HuH-7 (cell line): ENCODE measurements around the gene YPEL3.
A peak's percentile ranks its signal among the peaks of the same experiment; 100 is the strongest.

ENCODE experiments used
- DNase-seq: peaks from one replicate; pipeline ENCODE4 v3.0.0; 2011; ENCODE audit warnings: low spot score

The YPEL3 gene

DNA sequence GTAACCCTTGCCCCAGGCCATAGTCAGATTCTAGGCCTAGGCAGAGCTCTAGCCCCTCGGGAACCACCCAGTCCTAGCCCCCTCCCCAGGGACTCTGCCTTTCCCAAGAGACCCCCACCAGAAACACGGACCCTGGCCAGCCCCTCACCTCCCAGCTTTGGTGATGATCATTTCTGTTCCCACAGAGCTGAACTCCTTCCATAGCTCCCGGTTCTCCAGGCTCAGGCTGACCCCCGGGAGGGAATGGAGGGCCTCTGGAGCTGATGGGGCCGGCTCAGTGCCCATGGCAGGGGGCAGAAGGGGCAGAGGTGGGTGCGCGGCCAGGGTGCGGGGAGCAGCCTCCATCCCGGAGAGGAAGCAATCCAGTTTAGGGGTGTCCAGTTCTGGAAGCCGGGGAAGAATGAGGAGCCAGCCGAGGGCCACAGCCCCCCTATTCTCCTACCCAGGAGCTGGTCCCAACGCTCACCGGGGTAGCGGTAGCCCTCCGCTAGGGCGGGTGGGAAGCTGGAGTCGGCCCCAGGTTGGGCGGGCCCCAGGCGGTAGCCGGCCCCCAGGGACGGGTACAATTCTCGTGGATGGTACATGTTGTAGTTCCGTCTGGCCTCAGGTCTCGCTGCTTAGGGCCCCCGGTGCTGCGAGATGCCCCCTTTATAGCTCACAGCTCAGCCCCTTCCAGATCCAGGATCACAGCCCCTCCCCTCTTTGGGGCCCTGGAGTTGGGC, 5.2 kb downstream of the YPEL3 start:
- no peak for DNase-seq

DNA sequence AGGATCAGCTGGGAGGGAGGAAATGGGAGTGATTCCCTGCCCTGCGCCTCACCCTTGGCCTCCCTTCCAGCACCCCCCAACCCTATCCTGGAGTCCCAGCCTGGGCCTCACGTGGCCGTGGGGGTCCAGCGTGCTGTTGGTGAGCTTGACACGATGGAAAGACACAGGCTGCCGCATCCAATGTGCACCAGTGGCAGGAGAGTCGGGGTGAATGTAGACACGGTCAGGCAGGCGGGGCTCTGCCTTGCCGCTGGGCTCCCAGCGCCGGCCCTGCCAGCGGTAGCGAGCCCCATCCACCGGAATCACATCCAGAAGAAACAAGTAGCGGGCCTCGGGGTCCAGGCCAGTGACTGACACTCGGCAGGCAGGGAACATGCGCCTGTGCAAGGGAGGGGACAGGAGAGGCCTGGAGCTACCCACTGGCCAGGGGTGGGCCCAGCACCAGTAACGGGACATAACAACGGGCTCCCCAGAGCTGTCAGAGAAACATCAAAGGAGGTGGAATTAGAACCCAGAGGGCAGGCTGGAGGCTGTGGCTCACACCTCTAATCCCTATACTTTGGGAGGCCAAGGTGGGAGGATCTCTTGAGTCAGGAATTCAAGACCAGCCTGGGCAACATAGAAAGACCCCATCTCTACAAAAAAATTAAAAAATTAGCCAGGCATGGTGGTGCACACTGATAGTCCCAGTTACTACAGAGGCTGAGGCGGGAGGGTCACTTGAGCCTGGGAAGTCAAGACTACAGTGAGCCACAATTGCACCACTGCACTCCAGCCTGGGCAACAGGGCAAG, 7.0 kb downstream of the YPEL3 start:
- no peak for DNase-seq

DNA sequence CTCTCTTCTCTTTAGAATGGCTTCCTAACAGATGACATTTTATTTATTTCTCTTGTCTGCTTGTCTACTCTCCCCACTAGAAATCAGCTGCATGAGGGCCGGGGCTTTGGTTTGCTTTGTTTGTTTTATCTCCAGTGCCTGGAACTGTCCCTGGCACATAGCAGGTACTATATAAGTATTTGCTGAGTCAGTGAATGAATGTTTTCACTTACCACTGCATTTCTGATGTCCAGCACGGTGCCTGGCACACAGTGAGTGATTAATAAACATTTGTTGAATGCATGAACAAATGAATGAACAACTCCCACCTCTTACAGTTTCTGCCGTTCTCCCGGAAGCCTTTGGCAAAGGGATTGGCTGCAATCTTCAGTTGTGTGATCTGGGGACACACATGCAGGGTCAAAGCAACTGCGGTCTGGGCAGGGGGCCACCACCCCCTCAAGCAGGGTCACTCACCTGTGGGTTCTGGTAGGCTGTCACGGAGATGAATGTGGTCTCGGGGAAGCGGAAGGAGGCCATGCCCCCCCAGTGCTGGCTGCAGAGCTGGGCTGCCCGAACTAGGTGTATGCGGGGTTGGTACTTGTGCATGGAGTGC, 7.7 kb downstream of the YPEL3 start:
- no peak for DNase-seq

DNA sequence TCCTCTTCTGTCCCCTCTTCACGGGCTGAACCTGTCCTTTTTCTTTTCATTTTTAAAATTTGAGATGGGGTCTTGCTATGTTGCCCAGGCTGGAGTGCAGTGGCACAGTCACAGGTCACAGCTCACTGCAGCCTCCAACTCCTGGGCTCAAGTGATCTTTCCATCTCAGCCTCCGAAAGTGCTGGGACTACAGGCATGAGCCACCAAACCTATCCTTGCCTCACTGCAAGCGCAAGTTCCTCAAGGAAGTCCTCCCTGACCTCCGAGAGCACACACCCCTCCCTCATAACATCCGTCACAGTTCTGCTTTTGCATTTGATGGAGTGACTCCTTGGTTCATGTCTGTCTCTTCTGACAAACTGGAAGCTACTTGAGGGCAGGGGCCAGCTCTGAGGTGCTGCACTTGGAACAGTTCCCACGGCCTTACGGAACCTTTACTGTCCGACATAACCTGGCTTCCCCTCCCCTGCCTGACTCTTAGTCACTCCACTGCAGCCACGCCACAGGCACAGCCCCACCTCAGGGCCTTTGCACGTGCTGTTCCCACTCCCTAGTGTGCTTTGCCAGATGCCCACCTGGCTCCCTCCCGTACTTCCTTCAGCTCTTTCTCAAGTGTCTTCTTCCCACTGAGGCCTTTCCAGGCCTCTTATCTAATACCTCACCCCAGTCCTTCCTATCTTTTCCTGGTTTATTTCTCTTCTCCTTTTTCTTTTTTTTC, 8.7 kb downstream of the YPEL3 start:
- DNase-seq = no peak

DNA sequence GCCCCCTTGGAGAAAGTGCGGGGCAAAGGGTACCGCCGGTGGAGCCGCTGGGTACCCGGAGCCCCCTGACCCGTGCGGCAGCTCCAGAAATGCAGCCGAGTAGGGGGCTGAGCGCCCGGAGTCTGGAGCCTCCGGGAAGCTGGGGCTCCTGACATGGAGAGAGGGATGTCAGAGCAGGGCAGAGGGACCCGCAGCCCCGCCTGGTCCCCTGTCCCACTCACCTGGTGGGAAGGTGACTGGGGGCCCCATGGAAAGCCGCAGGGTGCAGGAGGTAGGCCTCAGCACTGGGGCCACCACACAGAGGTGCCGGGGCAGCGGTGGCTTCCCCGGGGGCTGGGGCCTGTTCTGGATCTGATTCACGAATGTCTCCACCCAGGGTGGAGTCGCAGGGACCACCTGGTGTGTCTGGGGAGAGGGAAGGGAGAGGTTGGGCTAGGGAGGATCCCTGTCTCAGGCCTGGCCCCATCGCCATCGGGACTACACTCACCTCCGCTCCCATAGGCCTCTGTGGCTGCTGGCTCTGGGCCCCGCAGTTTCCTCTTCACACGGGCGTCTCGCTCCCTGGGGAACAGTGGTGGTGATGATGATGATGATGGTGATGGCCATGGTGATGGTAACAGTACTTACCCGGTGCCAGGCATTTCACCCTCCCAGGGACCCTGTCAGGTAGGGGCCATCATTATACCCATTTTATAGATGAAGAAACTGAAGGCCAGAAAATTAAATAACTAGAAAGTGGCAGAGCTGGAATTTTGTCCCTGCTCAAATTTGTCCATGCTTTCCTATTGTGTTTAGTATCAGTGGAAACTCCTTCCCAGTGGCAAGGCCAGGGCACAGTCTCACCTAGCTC, 9.5 kb downstream of the YPEL3 start:
- DNase-seq = no peak

DNA sequence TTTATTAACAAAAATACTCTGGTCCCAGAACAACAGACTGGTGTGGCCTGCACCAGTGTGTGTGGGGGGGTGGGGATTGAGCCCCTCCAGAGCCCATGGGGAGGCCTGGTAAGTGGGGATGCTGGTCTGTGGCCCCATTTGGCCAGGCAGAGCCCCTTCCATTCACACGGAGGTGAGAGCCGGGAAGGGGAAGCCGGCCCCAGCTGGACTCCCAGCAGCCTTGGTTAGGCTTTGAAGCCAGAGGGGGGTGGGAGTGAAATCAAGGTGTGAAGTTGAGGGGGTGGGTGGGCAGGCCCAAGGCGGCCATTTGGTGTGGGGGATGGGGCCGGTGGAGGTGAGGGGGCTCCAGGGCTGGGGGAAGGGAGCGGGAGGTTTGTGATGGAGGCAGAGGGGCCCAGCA, 10.2 kb downstream of the YPEL3 start:
- no peak for DNase-seq

DNA sequence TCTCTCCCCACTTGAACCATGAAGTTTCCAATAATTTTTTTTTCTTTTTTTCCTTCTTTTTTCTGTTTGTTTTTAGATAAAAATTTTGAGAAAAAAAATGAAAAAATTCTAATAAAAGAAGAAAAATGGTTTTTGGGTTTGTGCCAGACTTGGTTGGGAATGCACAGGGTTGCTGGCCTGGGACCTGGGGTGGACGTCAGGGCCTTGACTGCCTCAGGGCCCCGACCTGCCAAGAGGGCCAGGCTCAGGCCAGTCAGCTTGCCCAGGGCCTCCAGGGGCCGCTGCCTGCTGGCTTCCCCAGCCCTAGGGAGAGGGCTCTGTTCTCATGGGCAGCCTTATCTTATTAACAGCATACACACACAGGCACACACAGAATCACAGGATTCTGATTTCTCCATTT, 10.8 kb downstream of the YPEL3 start:
- no peak for DNase-seq

DNA sequence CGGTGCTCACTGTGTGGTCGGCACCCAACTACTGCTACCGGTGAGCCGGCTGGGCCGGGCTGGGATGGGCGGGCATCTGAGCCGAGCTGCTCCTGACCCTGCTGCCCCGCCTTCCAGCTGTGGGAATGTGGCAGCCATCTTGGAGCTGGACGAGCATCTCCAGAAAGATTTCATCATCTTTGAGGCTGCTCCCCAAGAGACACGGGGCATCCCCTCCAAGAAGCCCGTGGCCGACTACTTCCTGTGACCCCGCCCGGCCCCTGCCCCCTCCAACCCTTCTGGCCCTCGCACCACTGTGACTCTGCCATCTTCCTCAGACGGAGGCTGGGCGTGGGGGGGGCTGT, 11.2 kb downstream of the YPEL3 start:
- DNase-seq = no peak

DNA sequence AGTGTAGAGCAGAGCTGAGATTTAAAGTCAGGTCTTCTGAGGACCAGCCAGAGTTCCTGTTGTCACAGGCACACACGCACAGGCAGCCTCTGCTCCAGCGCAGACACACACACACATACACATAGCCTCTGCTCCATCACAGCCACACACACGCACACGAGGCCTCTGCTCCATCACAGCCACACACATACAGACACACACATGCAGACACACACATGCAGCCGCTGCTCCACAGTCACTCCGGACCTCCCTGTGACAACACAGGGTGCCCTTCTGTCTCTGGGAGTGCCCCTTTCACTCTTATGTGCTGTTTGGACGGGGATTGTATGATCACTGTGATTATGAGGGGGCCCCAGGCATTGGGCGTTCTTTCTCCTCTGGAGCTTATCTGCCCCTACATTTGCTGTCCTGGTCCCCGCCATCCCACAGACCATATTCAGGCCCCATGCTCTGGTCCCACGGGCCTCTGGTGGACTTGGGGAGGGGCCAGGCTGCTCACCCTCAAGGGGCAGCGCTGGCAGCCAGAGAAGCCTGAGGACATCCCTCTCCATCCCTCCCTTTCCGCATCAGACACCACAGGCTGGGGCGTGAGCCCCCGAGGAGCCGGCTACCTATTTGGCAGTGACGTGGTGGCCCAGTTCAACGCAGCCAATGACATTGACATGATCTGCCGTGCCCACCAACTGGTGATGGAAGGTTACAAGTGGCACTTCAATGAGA, 11.8 kb downstream of the YPEL3 start:
- DNase-seq = no peak

DNA sequence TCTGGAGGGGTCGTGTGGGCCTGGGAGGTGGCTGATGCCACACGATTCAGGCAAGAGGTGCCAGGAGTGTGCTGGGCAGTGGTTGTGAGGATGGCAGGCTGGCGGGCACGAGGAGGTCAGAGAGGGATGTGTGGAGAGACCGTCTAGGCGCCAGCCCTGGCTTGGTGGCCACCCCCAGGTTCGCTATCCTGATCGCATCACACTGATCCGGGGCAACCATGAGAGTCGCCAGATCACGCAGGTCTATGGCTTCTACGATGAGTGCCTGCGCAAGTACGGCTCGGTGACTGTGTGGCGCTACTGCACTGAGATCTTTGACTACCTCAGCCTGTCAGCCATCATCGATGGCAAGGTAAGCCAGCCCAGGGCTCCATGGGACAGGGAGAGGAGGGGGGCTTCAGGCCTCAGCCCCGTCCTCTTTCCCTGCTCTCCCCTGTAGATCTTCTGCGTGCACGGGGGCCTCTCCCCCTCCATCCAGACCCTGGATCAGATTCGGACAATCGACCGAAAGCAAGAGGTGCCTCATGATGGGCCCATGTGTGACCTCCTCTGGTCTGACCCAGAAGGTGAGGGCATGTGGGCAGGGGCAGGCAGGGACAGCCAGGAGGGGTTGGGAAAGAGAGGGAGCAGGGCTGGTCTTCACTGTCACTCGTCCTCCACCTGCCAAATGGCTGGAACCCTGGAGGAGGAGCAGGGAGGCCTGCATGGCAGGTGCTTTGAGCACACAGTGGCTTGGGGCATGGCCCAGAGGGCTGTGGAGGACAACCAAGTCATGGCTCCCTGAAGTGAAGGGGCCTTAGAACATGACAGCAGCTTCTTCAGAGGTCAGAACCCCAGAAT, 12.6 kb downstream of the YPEL3 start:
- DNase-seq = no peak

DNA sequence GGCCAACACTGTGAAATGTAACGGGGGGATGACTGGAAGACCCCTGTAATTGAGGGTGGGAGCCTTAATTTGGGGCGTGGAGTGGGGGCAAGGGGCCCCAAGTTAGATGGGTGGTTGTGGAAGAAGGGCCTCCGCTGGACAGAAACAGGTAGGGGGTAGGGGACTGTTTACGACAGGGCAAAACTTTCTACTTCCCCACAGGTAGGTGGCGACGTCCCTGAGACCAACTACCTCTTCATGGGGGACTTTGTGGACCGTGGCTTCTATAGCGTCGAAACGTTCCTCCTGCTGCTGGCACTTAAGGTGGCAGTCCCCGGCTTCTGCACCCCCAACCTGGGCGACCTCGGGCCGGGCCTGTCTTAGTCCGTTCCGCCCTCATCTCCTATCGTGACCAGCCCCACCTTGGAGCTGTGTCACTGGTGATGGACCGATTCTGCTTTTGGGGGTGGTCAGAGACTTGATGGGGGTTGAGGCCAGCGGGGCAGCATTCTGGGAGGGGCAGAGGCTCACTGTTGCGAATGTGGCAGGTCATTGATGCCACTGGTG, 13.4 kb downstream of the YPEL3 start:
- DNase-seq = no peak

DNA sequence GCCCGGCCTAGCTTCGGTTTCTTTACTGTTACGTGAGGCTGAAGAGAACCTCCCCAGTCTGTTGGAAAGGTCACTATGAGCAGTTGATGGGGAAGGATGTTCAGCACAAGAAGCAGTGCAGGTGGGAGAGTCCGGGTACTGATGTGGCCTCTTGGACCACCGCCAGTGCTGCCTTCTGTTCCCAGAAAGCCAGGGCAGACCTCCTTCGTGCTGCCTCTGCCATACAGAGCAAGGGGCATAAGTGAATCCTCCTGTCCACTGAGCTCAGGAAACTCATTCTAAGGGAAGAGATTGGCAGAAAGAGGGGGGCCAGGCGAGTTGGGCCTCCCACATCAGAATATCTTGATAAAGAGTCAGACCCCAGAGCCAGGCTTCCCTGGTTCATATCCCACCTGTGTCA, 16.5 kb downstream of the YPEL3 start:
- no peak for DNase-seq

DNA sequence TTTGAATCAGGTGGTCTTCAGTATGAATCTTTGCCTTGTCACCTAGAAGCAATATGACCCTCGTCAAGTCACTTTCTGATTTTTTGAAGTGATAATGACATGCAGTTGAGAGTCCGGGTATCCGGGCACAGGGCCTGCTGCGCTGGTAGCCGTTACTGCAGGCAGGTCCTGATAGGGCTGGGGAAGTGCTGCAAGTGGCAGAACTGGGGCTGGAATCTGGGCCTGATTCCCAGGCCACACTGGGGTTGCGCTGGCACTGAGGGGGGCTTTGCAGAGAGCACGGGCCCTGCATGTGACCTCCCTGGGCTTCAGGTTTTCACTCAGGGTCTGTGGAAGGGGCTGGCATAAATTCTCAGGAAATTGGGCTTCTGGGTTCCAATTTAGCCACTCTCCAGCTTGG, 17.3 kb downstream of the YPEL3 start:
- DNase-seq = no peak

DNA sequence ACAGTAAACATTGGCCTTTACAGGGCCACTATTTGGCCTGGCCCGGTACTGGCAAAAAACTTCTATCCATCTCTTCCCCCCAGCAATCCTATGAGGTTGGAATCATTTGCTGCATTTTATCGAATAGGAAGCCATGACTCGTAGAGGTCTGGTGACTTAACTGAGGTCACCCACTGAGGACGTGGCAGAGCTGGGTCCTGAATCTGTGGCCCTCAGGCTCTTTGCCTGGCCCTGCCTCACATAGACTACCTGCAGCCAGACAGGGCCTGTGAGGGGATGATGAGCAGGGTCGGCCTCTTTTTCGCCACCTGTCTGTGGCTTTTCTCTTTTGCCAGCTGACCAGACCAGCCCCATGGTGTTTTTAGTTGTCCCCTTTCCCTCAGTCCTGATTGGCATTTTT, 18.4 kb downstream of the YPEL3 start:
- no peak for DNase-seq

DNA sequence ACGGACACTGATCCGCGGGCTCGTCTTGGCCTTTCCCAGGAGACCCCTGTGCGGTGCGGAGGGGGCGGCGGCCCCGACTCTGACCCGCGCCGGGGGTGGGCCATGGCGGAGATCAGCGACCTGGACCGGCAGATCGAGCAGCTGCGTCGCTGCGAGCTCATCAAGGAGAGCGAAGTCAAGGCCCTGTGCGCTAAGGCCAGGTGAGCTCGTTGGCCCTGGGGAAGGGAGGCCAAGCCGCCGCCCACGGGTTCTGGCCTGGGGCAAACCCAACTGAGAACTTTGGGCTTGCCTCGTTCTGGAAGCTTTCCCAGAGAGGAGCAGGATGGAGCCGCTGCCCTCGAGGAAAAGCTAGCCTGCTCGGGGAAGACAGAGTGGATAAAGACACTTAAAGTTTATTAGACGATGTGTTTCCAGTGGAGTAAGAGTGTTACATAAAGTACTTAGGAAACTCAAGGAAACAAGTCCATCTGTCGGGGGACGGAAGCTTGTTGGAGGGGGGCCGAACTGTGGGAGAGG, 19.7 kb downstream of the YPEL3 start:
- DNase-seq = no peak

DNA sequence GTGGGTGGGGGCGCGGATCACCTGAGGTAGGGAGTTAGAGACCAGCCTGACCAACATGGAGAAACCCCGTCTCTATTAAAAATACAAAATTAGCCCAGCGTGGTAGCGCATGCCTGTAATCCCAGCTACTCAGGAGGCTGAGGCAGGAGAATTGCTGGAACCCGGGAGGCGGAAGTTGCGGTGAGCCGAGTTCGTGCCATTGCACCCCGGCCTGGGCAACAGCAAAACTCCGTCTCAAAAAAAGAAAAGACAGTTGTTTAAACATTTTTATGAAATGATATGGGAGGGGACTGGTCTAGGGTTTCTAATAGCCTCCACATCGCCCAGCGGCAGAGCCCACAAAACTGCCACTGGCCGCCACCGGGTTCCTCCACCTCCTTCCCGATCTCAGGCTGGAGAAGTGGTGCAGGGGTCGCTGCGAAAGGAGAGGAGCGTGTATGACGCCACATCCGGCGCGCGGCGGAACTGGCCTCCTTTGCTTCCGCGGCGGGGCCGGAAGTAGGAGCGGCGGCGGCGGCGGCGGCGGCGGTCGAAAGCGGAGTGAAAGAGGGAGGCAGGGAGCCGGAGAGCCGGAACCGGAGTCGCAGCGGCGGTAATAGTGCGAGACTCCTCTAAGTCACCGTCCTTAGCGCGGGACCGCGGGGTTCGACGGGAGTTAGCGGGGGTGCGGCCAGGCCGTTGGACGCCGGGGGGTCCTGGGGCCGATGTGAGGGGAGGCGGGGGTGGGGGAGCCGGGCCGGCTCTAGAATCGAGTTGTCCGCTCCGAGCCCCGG, 20.3 kb downstream of the YPEL3 start, which contains the start of gene PPP4C:
Gene PPP4C, plus strand, starts transcription at position 492 of the 773 bp plus-strand sequence. CDS start 384 bp downstream, outside the sequence.
- peak; percentile 98 for DNase-seq

DNA sequence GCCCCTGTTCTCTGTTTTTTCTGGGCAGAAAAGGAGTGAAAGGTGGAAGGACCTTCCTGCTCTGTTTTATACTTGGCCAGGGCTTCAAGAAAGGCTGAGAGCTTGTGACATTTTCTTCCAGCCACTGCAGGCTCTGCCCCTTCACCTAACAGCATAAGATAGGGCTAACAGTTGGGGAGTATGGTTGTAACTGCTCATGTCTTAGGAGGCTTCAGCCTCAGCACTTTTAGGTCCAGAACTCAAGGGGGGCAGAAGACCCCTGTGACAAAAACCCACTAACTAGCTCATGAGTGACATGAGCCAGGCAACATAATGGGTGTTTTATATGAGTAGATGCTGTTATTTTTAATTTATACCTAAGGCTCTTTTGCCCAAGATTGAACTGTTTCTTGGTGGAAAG, 25.5 kb downstream of the YPEL3 start:
- DNase-seq = no peak

DNA sequence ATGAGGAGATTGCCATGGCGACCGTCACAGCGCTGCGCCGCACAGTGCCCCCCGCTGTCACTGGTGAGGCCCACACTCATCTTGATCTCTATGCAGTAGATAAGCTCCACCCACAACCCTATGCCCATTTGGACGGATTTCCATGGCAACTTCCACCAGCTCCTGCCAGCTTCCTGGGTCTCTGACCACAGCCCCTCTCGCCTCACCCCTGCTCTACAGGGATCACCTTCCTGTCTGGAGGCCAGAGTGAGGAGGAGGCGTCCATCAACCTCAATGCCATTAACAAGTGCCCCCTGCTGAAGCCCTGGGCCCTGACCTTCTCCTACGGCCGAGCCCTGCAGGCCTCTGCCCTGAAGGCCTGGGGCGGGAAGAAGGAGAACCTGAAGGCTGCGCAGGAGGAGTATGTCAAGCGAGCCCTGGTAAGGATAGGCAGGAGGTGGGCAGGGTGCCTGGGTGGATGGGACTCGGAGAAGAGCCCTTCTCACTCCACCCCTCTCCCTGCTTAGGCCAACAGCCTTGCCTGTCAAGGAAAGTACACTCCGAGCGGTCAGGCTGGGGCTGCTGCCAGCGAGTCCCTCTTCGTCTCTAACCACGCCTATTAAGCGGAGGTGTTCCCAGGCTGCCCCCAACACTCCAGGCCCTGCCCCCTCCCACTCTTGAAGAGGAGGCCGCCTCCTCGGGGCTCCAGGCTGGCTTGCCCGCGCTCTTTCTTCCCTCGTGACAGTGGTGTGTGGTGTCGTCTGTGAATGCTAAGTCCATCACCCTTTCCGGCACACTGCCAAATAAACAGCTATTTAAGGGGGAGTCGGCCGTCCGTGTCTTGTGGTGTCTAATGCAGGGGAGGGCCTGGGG, 26.2 kb downstream of the YPEL3 start:
- no peak for DNase-seq
